GM21717 (cell line): ENCODE measurements around the gene SEMA3A.

Source experiments
- ATAC-seq: cut with Tn5 transposase; IDR thresholded peaks from one replicate; pipeline ENCODE4 v1.9.1; 2021; ENCODE audit warnings: mild to moderate bottlenecking, moderate library complexity; ENCODE audit not compliant: unreplicated experiment

SEMA3A gene

DNA sequence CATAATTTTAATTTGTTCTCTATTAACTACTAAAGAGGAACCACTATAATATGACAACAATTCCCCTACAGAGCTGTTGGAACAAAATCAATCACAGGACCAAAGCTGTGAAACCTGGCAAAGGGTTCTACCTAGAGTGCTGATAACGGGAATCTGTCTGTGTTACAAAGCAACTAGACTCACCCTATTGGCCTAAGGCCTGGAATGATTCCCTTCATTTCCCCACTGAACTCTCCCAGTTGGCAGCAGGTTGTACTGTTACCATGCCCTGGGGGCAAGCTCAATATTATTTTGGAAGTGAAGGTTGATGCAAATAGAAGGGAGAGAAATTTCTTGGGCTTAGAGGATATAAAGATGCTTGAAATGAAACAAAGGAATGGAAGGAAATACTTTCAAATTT, 81.8 kb downstream of the SEMA3A start:
- ATAC-seq: no peak

DNA sequence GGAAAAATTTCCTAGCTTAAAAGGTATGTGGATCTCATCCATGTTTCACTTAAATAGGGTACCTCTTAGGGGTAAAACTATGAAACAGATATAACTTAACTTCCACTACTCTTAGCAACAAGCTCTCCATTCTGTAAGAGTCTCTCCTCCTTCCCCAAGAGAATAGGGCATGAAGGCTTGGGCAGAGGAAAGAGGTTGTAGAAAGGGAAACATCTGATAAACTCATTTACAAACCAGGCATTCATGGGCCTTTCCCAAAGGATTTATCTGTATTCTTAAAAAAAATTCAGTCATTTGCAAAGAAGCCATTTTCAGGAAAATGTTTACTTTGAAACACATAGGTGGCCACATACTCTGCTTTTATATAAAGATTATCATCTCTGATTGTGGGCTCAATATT, 82.7 kb downstream of the SEMA3A start:
- no peak for ATAC-seq

DNA sequence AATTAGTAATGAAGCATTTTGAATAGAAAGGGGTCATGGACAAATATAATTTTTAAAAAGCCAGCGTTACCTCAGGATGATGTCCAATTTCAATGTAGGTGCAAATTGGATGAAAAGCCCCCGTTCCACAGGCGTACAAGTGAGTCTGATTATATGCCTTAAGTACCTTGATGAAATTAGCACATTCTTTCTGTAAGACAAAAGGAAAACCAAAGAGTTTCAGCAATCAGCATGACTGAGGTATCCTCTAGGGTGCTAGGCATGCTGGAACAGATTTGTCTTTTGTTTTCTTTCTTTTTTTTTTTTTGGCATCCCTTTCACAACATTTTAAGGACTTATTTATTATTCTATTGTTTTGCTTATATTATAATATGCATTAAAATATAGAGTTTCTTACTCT, 84.2 kb downstream of the SEMA3A start:
- ATAC-seq: no peak

DNA sequence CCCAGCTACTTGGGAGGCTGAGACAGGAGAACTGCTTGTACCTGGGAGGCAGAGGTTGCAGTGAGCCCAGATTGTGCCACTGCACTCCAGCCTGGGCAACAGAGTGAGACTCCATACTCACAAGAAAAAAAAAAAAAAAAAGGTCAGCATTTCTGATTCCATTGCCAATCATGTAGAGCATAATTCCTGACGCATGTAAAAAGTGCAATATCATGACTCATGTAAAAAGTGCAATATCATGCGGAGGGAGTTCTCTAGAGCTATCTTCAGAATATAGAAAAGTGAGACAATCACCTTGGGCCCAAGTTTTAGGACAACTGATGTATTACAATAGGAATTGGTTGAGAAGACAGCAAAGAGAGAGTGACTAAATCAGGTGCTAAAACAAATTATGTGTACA, 85.8 kb downstream of the SEMA3A start:
- no peak for ATAC-seq

DNA sequence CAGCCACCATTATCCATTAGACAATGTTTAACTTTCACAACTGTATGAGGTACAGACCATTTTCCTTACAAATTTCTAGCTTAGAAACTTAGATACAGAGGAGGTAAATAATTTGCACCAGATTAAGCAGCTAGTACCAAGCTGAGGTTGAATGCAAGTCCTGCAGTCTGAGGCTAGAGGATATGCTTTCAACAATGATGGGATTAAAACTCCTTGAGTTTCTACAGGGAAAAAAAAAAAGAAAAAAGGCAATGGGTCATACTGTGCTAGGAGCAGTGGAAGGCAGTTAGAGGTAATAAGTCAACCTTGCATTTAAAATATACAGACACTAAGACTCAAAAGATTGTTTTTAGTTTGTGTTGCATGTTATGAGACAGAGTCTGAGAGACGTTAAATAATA, 86.5 kb downstream of the SEMA3A start:
- no peak for ATAC-seq

DNA sequence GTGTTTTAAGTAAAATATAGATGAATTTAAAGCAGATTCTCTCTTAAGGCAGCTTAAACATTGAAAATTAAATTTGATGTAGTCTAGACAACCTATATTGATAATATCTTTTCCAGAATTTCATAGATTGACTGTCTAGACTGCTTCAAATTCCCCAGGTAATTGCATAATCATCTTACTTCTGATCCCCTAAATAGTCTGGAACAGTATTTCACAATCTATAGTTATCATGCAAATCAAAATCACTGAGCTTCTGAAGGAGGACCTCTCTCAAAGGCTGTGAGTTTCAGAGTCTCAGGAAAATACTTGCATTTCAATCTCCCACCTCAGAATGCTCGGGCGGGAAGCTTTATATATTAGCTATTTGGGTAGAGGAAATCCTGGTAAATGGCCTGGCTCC, 87.3 kb downstream of the SEMA3A start:
- no peak for ATAC-seq

DNA sequence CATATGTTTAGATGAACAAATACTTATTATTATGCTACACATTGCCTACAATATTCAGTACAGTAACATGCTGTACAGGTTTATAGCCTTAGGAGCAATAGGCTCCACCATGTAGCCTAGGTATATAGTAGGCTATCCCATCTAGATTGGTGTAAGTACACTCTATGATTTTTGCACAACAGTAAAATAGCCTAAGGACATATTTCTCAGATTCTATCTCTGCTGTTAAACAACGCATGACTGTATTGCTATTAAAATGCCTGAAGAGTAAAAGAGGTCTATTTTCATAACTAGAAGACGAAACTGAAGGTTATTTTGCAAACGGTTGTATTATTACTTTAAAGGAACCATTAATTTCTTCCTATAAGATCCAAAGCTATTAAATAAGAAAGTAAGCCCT, 88.3 kb downstream of the SEMA3A start:
- ATAC-seq: no peak

DNA sequence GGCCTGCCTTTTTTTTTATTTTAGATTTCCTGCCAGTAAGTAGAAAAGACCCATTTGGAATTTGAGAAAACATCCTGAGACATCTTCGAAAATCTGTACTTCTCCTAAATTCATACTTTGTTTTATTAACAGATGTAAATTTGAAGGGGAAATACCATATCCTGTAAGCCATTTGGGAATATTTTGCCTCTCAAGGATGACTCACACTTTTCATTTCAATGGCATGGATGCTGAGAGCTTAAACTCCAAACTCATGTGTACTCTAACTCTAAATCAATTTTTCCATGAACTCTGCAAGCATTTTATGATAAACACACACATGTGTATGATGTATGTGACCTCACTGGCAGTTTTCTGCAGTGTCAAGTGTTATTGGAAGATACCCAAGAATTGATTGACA, 89.0 kb downstream of the SEMA3A start:
- ATAC-seq: no peak

DNA sequence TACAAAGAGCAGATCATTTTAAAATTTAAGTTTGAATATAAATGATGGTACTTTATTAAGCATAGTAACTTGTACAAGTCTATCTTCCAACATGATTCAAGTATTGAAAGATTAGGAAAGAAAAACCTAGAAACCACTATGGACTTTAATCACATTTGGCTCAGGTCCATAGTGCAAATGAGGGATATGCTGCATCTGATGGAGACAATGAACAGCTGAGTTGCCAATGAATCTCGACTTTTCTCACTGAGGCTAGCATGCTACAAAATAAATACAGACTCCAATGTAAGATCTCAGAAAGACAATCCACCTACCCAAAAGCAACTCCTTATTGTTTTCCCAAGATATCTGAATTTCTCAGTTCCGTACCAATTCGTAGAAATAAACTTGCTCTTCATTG, 89.8 kb downstream of the SEMA3A start:
- no peak for ATAC-seq

DNA sequence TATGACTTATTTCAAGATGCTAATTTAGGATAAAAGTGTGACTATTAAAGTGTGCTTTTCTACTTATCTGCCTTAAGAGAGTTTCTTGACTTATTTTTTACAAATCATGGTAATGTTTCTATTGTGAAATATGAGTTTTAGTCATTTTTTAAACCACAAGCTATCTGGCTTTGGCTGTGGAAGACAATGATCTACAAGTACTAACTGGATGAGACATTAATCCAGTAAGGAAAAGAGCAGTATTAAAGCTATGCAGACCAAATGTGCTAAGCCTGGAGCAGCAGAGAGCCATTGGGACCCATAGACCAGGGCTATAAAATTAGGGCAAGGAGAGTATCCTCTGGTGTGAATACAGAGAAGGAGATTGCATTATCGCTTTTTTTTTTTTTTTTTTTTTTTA, 92.4 kb downstream of the SEMA3A start:
- no peak for ATAC-seq

DNA sequence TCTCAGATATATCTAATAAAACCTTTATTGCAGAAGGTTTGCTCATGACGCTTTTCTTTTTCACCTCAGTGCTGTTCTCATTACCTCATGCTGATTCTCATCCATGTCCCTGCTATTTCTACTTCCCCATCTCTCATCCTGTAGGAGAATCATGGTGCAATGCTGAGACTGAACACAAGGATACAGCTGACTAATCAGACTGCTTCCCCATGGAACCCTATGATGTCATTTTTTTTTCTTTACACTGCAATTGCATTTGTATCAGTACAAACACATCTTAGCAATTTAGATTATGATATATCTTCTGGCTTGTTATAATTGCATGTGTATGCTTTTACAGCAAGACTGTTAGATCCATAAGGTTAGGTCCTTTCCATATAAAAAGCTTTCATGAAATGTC, 93.7 kb downstream of the SEMA3A start:
- ATAC-seq: no peak

DNA sequence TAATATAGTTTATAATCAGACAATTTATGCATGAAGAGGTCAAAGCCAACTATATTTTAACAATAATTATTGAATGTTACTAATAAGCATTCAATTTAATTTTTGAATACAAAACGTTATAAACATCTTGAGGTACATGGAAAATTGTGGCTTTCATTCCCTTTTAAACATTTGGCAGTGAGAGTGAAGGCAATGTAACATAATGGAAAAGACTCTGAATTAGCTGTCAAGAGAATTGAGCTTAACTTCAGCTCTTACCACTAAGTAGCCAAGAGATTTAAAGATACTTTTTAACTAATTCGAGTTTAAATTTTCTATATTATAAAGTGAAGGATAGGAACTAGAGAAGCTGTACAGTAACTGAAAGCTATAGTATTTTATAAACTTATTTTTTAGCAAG, 98.6 kb downstream of the SEMA3A start:
- ATAC-seq: no peak

DNA sequence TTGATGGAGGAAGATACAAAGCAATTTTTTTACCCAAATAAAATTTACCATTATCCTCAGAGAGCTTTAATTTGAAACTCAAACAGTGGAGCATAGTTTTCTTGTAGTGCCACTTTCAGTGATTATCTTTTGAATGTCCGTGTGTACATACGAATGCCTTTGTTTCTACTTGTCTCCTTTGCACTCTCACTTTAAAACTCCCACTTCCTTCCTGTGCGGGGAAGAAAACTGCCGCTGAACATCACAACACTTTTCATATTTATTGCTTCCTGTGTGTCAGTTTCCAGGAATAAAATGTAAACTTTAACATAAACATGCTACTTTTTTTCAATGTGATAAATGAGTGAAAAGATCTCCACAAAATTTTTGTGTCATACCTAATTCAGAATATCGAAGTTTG, 102.4 kb downstream of the SEMA3A start:
- ATAC-seq: no peak

DNA sequence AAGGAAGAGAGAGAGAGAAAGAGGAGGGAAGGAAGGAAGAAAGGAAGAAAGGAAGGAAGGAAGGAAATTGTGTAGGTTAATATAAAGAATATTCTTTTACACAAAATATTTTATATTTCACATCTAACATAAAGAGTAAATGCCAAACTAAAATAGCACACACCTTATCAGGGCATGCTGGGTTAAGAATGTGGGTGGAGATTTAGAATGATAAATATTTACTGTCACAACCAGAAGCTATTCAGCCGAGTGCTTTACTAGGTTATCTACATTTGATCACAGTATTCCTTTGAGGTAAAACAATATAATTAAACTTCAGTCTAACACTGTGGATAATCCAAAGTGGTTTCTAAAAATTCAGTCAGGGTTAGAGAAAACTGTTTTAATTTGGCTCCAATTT, 103.3 kb downstream of the SEMA3A start:
- ATAC-seq: no peak

DNA sequence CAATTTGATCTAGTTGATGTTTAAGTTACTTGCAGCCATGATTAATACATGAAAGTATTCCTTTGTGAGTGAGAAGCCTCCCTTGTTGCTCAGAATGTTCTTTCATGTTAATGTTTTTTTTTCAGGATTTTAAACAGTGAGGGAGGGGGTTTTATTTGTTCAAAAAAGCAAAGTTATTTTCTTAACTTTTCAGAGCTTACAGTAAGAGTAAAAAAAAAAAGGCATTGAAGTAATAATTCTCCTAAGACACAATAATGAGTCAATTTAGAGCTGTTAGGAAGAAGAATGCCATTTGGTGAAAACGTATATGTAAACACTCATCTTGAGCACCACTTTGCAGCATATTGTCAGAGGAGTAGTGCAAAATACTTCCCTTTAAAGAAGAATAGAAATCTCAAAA, 105.8 kb downstream of the SEMA3A start:
- no peak for ATAC-seq

DNA sequence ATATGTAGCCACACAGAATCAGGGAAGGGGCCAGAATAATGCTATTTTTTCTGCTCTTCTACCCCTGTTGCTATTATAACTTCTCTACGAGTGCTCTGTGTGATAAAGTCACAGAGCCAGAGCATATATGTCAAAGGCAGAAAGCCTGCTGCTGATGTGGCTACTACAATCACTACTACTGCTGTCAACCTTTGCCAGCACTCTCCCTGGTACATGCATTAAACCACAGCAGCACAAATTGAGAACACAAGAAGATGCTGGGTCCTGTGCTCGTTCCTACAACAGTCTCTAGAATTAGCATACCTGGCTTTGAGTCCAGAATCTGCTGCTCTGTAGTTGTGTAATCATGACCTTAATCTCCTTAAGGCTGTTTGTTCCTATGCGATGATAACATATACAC, 108.6 kb downstream of the SEMA3A start:
- no peak for ATAC-seq

DNA sequence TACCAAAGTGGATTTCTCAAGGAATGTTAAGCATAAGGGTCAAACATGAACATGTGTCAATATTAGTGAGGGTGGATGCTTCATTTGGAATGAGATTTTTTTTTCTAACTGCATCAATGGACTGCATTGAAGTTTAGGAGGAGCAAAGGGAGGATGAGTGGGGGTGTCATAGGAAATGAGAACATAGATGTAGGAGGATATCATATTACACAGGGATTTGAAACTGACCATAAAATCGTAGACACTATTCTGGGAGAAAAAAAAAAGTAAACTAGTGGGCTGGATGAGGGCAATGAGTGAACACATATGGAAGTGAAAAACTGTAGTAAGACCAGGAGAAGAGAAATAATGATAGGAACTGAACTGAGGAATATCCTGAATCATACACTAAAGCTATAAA, 109.4 kb downstream of the SEMA3A start:
- no peak for ATAC-seq

DNA sequence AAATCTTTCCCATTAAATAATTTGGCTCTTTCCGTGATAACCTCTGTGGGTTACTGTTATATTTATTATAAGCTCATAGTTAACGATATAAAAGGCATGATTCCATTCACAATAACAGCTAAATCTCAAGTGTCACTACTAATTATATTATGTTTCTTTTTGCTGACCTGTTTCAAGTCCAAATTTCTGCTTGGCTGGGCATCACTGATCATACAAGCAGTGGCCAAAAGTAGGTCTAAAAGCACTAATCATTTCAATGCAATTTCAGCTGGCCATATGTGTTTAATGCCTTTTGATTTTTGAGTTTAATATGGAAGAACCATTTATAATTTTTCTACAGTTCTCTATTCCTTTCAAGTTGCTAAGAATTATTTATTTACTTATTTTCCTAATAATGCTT, 110.7 kb downstream of the SEMA3A start:
- no peak for ATAC-seq

DNA sequence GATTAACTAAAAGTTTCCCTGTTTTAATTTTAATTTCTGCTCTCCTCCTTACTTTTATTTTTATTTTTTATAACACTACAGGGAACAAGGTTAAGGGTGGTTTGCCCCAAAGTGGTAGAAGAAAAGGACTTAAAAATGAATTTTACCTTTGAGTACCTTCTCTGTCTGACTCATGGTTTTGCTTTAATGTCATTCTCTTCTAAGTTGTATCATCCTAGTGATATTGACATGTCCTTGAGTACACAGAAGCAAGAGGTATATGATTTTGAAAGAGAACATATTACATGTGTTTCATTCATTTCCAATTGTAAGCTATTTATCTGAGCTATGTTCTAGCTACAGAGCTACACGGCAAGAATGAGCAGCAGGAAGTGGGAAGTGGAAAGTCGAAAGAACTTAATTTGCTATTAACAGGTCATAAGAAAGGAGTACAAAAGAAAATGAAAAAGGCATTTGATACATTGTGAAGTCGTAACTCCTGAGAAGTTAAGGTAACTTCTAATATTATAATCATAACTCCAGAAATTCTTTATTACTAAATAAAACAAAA, 112.5 kb downstream of the SEMA3A start:
- no peak for ATAC-seq

DNA sequence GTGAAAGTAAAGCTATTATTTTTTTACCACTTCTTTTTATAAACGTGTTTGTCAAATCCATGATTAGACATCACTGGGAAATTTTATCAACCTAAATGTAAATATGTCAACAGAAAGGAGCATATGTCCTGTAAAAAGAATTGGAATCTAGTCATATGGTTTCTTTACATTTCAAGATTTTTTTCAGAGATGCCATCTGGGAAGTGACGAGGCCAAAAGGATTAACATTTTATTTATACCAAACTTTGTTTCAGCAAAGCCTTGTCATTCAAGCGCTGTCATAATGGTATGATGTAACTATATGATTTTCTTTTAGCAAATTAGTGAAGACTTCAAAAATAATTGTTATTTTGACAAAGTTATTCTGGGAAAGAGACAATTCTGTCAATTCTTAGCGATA, 117.3 kb downstream of the SEMA3A start:
- no peak for ATAC-seq

DNA sequence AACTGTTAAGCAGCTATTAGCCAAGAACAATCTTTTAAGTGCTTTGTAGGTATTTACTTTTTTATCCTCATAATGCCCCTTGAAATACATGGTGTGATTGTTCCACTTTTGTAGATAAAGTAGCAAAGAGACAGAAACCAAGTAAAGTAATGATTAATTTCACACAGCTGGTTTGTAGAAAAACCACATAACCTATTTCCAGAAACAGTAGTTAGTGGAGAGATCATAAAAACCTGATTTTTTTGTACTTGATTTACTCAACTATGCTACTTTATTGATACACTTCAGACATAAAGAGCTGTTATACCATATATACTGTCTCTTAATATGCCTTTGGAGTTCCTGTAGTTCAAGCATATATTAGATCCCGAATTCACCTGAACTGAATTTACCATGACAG, 118.4 kb downstream of the SEMA3A start:
- no peak for ATAC-seq

DNA sequence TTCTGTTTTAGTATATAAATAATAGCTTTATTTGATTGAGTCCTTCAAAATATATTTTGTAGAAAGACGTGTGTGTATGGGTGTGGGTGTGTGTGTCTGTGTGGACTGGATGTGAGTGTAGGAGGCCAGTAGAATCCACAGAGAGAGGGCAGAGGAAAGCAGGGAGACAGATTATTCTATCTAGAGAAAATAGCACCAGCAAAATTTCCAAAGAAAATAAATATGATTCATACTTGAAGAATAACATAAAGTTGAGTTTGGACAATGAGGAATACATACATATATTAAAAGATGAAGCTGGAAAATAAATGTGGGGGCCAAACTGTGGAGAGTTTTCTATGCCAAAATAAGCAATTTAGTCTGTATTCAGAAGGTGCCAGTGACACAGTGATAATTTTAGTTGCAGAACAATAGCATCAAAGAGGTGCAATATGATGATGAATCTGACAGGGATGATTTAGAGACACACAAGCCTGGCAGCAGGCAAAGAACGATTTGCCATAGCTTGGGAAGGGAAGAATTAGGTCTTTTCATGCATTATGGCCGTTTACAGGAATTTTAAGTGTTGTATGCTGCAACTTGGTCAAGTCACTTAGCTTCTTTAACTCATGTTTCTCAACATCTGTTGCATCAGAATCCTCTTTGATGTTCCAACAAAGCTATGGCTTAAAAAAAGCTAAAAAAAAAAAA, 121.3 kb downstream of the SEMA3A start:
- ATAC-seq: no peak

DNA sequence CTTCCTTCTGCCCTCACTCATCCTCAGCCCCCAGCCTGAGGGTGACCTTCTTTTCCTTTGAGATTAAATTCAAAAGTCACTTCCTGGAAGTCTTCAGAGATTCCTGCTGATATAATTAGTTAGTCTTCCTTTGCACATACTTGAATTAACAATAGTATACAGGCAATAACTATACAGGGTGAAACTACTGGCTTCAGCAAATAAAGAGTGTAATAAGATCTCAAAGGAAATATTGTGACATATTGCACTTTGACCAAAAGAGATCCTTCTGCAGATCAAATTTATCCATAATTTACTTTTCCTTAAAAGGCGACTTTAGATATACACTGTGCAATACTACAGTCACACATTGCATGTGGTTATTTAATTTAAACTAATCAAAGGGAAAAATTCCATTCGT, 123.8 kb downstream of the SEMA3A start:
- no peak for ATAC-seq
